HG03442 (cell line): ENCODE results near the gene MTCL1.

Experiments used
- ATAC-seq: cut with Tn5 transposase; IDR thresholded peaks from one replicate; pipeline ENCODE4 v1.9.1; 2021; ENCODE audit warnings: mild to moderate bottlenecking, moderate library complexity; ENCODE audit not compliant: unreplicated experiment

Gene MTCL1

GRCh38 chr18:8686611-8687010 lies 18.7 kb upstream of the MTCL1 start:
- ATAC-seq, result no peak

GRCh38 chr18:8688216-8688800 lies 17.0 kb upstream of the MTCL1 start:
- ATAC-seq, result no peak

- ATAC-seq, result no peak
Observed at GRCh38 chr18:8688816-8689215, 16.5 kb upstream of the MTCL1 start.

GRCh38 chr18:8689517-8689916 lies 15.8 kb upstream of the MTCL1 start:
- ATAC-seq, result no peak

GRCh38 chr18:8694891-8695290 lies 10.5 kb upstream of the MTCL1 start:
- no peak for ATAC-seq

- ATAC-seq, result no peak
Observed at GRCh38 chr18:8695932-8696517, 9.3 kb upstream of the MTCL1 start.

- ATAC-seq, result peak; percentile 58
Observed at GRCh38 chr18:8696749-8697211, 8.6 kb upstream of the MTCL1 start.

- no peak for ATAC-seq
Observed at GRCh38 chr18:8699126-8699525, 6.2 kb upstream of the MTCL1 start.

- no peak for ATAC-seq
Observed at GRCh38 chr18:8699948-8700347, 5.4 kb upstream of the MTCL1 start.

- no peak for ATAC-seq
Observed at GRCh38 chr18:8701546-8702118, 3.7 kb upstream of the MTCL1 start.

- ATAC-seq, result no peak
Observed at GRCh38 chr18:8702668-8703067, 2.7 kb upstream of the MTCL1 start.

GRCh38 chr18:8703092-8703709 lies 2.2 kb upstream of the MTCL1 start:
- ATAC-seq, result no peak

- ATAC-seq, result no peak
Observed at GRCh38 chr18:8703781-8704301, 1.5 kb upstream of the MTCL1 start.

- ATAC-seq, result peak; percentile 83
Observed at GRCh38 chr18:8704361-8705237, 757 bp upstream of the MTCL1 start.

- ATAC-seq, result no peak
Observed at GRCh38 chr18:8705961-8706790, 820 bp downstream of the MTCL1 start.

GRCh38 chr18:8706791-8707555 lies 1.6 kb downstream of the MTCL1 start:
- ATAC-seq, result no peak

- no peak for ATAC-seq
Observed at GRCh38 chr18:8707556-8708300, 2.4 kb downstream of the MTCL1 start.

GRCh38 chr18:8708670-8709069 lies 3.3 kb downstream of the MTCL1 start:
- ATAC-seq, result no peak
